Measurements from ENCODE around the gene KCNH3. TPM values are rescaled to one million over a fixed set of nuclear protein-coding genes. Genes with fewer than 3 reads are reported as not detected.

Gene KCNH3
- total and polyA plus RNA-seq, 2 of the 8 experiments (the other 6 are each of a cell fraction or from before 2014, with no cell fraction given) = 0.24 to 0.50 TPM

DNA sequence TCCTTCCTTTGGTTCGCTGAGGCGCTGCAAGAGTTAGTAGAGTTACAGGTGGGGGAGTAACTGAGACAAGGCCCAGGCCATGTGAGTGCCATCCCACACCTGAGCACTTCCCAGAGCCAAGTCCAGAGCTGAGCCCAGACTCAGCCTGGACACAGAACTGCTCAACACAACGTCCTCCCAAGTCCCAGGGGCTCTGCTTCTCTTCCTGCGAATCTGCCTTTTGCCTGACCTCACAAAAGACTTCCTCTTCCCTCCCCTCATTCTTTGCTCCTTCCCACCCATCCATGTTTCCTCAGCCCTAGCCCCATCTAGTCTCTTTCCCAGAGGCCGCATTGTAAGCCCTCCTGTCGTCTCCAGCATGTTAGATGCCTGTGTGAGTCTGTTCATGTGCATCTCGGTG is 45.8 kb downstream of the KCNH3 start (continued):
- TF ChIP-seq CHD7 (IDR thresholded peaks at IDR 0.05; ENCODE audit: insufficient replicate concordance, low read length) (no peak), RNF2 (IDR thresholded peaks at IDR 0.05; ENCODE audit: borderline replicate concordance, low read depth, low read length, missing control alignments, poor library complexity, severe bottlenecking) (no peak)

All from H1 (cell line).